ENCODE data around the gene SHROOM4. TPM values are rescaled to one million over a fixed set of nuclear protein-coding genes. Genes with fewer than 3 reads are reported as not detected.

The SHROOM4 gene
- total RNA-seq, 1 donor from 2014 or later = 33.2 TPM

- Histone ChIP-seq H3K27ac (no peak overlapping the region), H3K9me3 (no peaks in the 10 kb centered on the region), H3K36me3 (no peaks in the 10 kb centered on the region), H3K27me3 (ENCODE audit: low read depth) (no peaks in the 10 kb centered on the region), H3K4me3 (no peak overlapping the region), H3K4me1 (no peaks in the 10 kb centered on the region)
- no peak for TF ChIP-seq CTCF (IDR thresholded peaks at IDR 0.05)
- ATAC-seq = no peak
- intact Hi-C loops (cut with DNase I) = no loop called here
- no peak for DNase-seq
Measured at GRCh38 chrX:50779694-50780093, 34.3 kb downstream of the SHROOM4 start.

GRCh38 chrX:50778272-50778671, 35.7 kb downstream of the SHROOM4 start:
- no peaks in the 10 kb centered on the region for H3K9me3 ChIP-seq
- DNase-seq = no peak
- ATAC-seq = no peak
- no peak overlapping the region for H3K27ac ChIP-seq
- H3K4me3 ChIP-seq = no peak overlapping the region
- H3K27me3 ChIP-seq (ENCODE audit: low read depth) = no peaks in the 10 kb centered on the region
- H3K4me1 ChIP-seq = no peaks in the 10 kb centered on the region
- intact Hi-C loops (cut with DNase I) = no loop called here
- H3K36me3 ChIP-seq = no peaks in the 10 kb centered on the region
- TF ChIP-seq CTCF (IDR thresholded peaks at IDR 0.05) = no peak

DNA sequence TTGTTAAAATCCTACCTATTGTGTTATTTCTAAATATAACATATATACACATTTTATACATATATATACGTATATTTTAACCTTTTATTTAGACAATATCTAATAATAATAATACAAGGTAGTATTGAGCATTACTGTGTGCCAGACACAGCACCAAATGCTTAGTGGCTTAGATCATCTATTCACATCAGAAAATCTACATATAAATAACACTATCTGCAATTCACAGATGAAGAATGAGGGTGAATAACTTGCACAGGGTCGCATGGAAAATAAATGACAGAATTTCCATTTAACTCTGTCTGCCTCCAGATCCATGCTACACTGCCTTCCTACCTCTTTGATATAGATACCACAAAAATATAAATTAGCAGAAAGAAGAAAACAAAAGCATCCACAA, 37.7 kb downstream of the SHROOM4 start:
- Histone ChIP-seq H3K36me3 (no peaks in the 10 kb centered on the region), H3K4me1 (no peaks in the 10 kb centered on the region), H3K27me3 (ENCODE audit: low read depth) (no peaks in the 10 kb centered on the region), H3K9me3 (no peaks in the 10 kb centered on the region), H3K27ac (no peak overlapping the region), H3K4me3 (no peak overlapping the region)
- no peak for ATAC-seq
- DNase-seq = no peak
- no peak for TF ChIP-seq CTCF (IDR thresholded peaks at IDR 0.05)
- intact Hi-C loops (cut with DNase I) = no loop called here

DNA sequence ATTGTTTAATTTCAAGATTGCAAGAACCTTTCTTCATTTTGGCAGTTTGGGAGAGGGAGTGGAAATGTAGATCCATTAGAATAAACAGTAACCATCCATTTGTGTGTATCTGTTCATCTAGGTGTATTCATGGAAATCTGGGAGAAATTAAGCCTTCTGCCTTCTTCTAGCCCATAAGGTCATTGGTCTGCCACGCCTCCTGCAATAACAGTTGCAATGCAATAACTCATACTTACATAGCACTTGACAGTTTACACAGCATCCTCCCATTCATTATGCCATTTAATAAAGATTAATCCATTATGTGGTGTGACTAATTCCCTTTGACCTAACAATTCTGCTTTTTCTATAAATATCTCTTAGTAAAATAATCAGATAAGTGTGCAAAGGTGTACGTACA, 42.6 kb downstream of the SHROOM4 start:
- Histone ChIP-seq H3K36me3 (no peaks in the 10 kb centered on the region), H3K27ac (no peak overlapping the region), H3K4me1 (no peaks in the 10 kb centered on the region), H3K27me3 (ENCODE audit: low read depth) (no peaks in the 10 kb centered on the region), H3K4me3 (no peak overlapping the region), H3K9me3 (no peaks in the 10 kb centered on the region)
- no peak for TF ChIP-seq CTCF (IDR thresholded peaks at IDR 0.05)
- ATAC-seq (no peak), DNase-seq (no peak)
- intact Hi-C loops (cut with DNase I) = no loop called here

GRCh38 chrX:50770702-50771101, 43.3 kb downstream of the SHROOM4 start:
- ATAC-seq = peak; percentile 93 to 96
- Histone ChIP-seq H3K4me3 (no peak overlapping the region), H3K4me1 (no peaks in the 10 kb centered on the region), H3K27ac (no peak overlapping the region), H3K9me3 (no peaks in the 10 kb centered on the region), H3K36me3 (no peaks in the 10 kb centered on the region), H3K27me3 (ENCODE audit: low read depth) (no peaks in the 10 kb centered on the region)
- peak; percentile 75 for DNase-seq
- TF ChIP-seq CTCF (IDR thresholded peaks at IDR 0.05) = no peak
- intact Hi-C loops (cut with DNase I) = no loop called here

Measured in lower lobe of right lung (tissue), 2 donors.